Caco-2 (cell line): ENCODE data around the gene KRT39. TPM values are rescaled to one million over a fixed set of nuclear protein-coding genes. Genes with fewer than 3 reads are reported as not detected.

Experiments used
- BruUV-seq: library from RNA; stranded (reverse); fragments of 400-500 nt; replicated peaks from 2 replicates; lab custom pipeline; 2021; lab: Mats Ljungman, UMichigan
- CTCF ChIA-PET: fragments of 300-600 bp; sonication (Branson Sonifier 250); formaldehyde crosslinking; loops from one replicate; lab custom pipeline; 2022; ENCODE audit warnings: antibody characterized with exemption; lab: Charles Lee
- POLR2A ChIA-PET: fragments of 300-600 bp; sonication (Branson Sonifier 250); formaldehyde crosslinking; loops from one replicate; lab custom pipeline; 2022; ENCODE audit warnings: antibody characterized with exemption; lab: Charles Lee
- DNase-seq, 2 experiments: peaks; one replicate each; pipeline versions ENCODE4 v3.0.0 to v3.0.0-alpha.2; 2020 to 2022
- H3K27me3 ChIP-seq: replicated peaks from 2 replicates; pipeline ENCODE4 v1.6.0; 2011; ENCODE audit warnings: low read length; ENCODE audit not compliant: control insufficient read depth, insufficient read depth
- H3K36me3 ChIP-seq: 2 replicates; pipeline ENCODE4 v1.5.1; 2011; ENCODE audit warnings: low read length; ENCODE audit not compliant: control insufficient read depth, insufficient read depth
- H3K4me1 ChIP-seq: fragments of 250-450 bp; sonication (Bioruptor Pico); 2 replicates; pipeline ENCODE4 v1.5.1; 2020; ENCODE audit warnings: mild to moderate bottlenecking
- H3K4me3 ChIP-seq: 2 replicates; pipeline ENCODE4 v1.5.1; 2011; ENCODE audit warnings: low read depth, mild to moderate bottlenecking, control low read depth, low read length
- H3K9me3 ChIP-seq: fragments of 250-450 bp; sonication (Bioruptor Pico); 2 replicates; pipeline ENCODE4 v1.5.1; 2020; ENCODE audit warnings: mild to moderate bottlenecking, moderate library complexity
- H3K27ac Mint-ChIP-seq: one replicate; pipeline ENCODE4 v1.8.0; 2022; ENCODE audit warnings: mixed read lengths; ENCODE audit not compliant: unreplicated experiment
- H3K27me3 Mint-ChIP-seq: one replicate; pipeline ENCODE4 v1.8.0; 2022; ENCODE audit warnings: mixed read lengths; ENCODE audit not compliant: insufficient read depth, unreplicated experiment
- H3K36me3 Mint-ChIP-seq: one replicate; pipeline ENCODE4 v1.8.0; 2022; ENCODE audit warnings: mild to moderate bottlenecking, mixed read lengths; ENCODE audit not compliant: insufficient read depth, unreplicated experiment
- H3K4me1 Mint-ChIP-seq: one replicate; pipeline ENCODE4 v1.8.0; 2022; ENCODE audit warnings: low read depth, mixed read lengths; ENCODE audit not compliant: unreplicated experiment
- H3K4me3 Mint-ChIP-seq: one replicate; pipeline ENCODE4 v1.8.0; 2022; ENCODE audit warnings: mild to moderate bottlenecking, moderate library complexity, mixed read lengths; ENCODE audit not compliant: unreplicated experiment
- H3K9me3 Mint-ChIP-seq: one replicate; pipeline ENCODE4 v1.8.0; 2022; ENCODE audit warnings: mixed read lengths; ENCODE audit not compliant: unreplicated experiment
- CTCF ChIP-seq, 2 experiments: fragments of 200-600 bp in 1 of 2; IDR thresholded peaks; 1 replicate in 1 of 2; 2 replicates in 1 of 2; pipeline versions ENCODE4 v1.5.1 to v1.8.0; 2011 to 2022; ENCODE audit warnings: antibody characterized with exemption in 1 of 2, control low read depth in 1 of 2, inconsistent platforms in 1 of 2, low read depth in 1 of 2, low read length in 1 of 2, mild to moderate bottlenecking in 1 of 2, moderate library complexity in 1 of 2; ENCODE audit not compliant: insufficient read depth in 1 of 2, severe bottlenecking in 1 of 2, unreplicated experiment in 1 of 2
- intact Hi-C: fragments of 100-400 bp; cut with micrococcal nuclease; formaldehyde crosslinking; loops from one replicate; pipeline ENCODE4 v1.10.0; 2022; ENCODE audit not compliant: unreplicated experiment
- total RNA-seq: library from RNA; stranded (reverse); gene quantifications from 2 replicates; pipeline ENCODE4 v1.2.3, GENCODE V29; 2022

KRT39 gene
- total RNA-seq, 1 experiment from 2014 or later = not detected

- no peaks in the 10 kb centered on the region for H3K9me3 ChIP-seq
- intact Hi-C loops = no loop called here
- BruUV-seq = no TSS peak
- CTCF ChIA-PET = no interaction called here
- H3K9me3 Mint-ChIP-seq = peaks cover under 1% of the 10 kb centered on the region
- no peaks in the 10 kb centered on the region for H3K27me3 ChIP-seq
- H3K27me3 Mint-ChIP-seq = no peaks in the 10 kb centered on the region
- DNase-seq = no peak
- POLR2A ChIA-PET = no interaction called here
- H3K4me3 Mint-ChIP-seq = peak overlapping the region; percentile 43
- no peak for TF ChIP-seq CTCF (IDR thresholded peaks at IDR 0.05; ENCODE audit: insufficient read depth in 1 of 2, low read depth in 1 of 2, low read length in 1 of 2, severe bottlenecking in 1 of 2, unreplicated experiment in 1 of 2)
- H3K4me1 ChIP-seq = peaks cover 56% of the 10 kb centered on the region
- no peaks in the 10 kb centered on the region for H3K36me3 ChIP-seq
- H3K4me1 Mint-ChIP-seq = peaks cover 43% of the 10 kb centered on the region
- H3K27ac Mint-ChIP-seq = peak overlapping the region; percentile 77
- no peak overlapping the region for H3K4me3 ChIP-seq
- peaks cover 31% of the 10 kb centered on the region for H3K36me3 Mint-ChIP-seq
These were observed 29.8 kb downstream of the KRT39 start for GRCh38 chr17:40936976-40937375.

GRCh38 chr17:40936437-40936971, 30.2 kb downstream of the KRT39 start:
- BruUV-seq = no TSS peak
- peaks cover 61% of the 10 kb centered on the region for H3K4me1 ChIP-seq
- H3K27ac Mint-ChIP-seq = peak overlapping the region; percentile 77

GRCh38 chr17:40935624-40936023, 31.1 kb downstream of the KRT39 start:
- BruUV-seq = TSS peak; percentile 53
- peaks cover 34% of the 10 kb centered on the region for H3K36me3 Mint-ChIP-seq
- DNase-seq = no peak
- POLR2A ChIA-PET = no interaction called here
- Histone ChIP-seq H3K36me3 (no peaks in the 10 kb centered on the region), H3K9me3 (no peaks in the 10 kb centered on the region), H3K4me1 (peaks cover 65% of the 10 kb centered on the region), H3K4me3 (peak overlapping the region; percentile 23), H3K27me3 (no peaks in the 10 kb centered on the region)
- peak overlapping the region; percentile 77 for H3K27ac Mint-ChIP-seq
- peak overlapping the region; percentile 43 for H3K4me3 Mint-ChIP-seq
- intact Hi-C loops = no loop called here
- CTCF ChIA-PET = no interaction called here
- no peaks in the 10 kb centered on the region for H3K9me3 Mint-ChIP-seq
- H3K4me1 Mint-ChIP-seq = peaks cover 43% of the 10 kb centered on the region
- TF ChIP-seq CTCF (IDR thresholded peaks at IDR 0.05; ENCODE audit: insufficient read depth in 1 of 2, low read depth in 1 of 2, low read length in 1 of 2, severe bottlenecking in 1 of 2, unreplicated experiment in 1 of 2) = no peak
- no peaks in the 10 kb centered on the region for H3K27me3 Mint-ChIP-seq

More at GRCh38 chr17:40936437-40936971, 30.2 kb downstream of the KRT39 start:
- Histone ChIP-seq H3K36me3 (no peaks in the 10 kb centered on the region), H3K4me3 (peak overlapping the region; percentile 23), H3K27me3 (no peaks in the 10 kb centered on the region), H3K9me3 (no peaks in the 10 kb centered on the region)
- peak; percentile 35 to 57 for DNase-seq
- TF ChIP-seq CTCF (IDR thresholded peaks at IDR 0.05; ENCODE audit: insufficient read depth in 1 of 2, low read depth in 1 of 2, low read length in 1 of 2, severe bottlenecking in 1 of 2, unreplicated experiment in 1 of 2) = no peak
- POLR2A ChIA-PET = no interaction called here
- CTCF ChIA-PET = no interaction called here
- Mint-ChIP-seq H3K27me3 (no peaks in the 10 kb centered on the region), H3K4me1 (peaks cover 43% of the 10 kb centered on the region), H3K36me3 (peaks cover 31% of the 10 kb centered on the region), H3K9me3 (no peaks in the 10 kb centered on the region), H3K4me3 (peak overlapping the region; percentile 43)
- intact Hi-C loops = no loop called here
